UCSD-AML1 (cell line): Measurements from ENCODE around the gene CFAP251.
A peak's percentile ranks its signal among the peaks of the same experiment; 100 is the strongest.
"Not testable (repeated sequence)": the region's sequence is repeated elsewhere in the genome, so short reads cannot be mapped to it uniquely, and the experiment has no call there.

Experiments used
- DNase-seq: peaks from one replicate; lab custom pipeline; 2025; ENCODE audit not compliant: unreplicated experiment; lab: John Stamatoyannopoulos, UW

CFAP251 gene

DNA sequence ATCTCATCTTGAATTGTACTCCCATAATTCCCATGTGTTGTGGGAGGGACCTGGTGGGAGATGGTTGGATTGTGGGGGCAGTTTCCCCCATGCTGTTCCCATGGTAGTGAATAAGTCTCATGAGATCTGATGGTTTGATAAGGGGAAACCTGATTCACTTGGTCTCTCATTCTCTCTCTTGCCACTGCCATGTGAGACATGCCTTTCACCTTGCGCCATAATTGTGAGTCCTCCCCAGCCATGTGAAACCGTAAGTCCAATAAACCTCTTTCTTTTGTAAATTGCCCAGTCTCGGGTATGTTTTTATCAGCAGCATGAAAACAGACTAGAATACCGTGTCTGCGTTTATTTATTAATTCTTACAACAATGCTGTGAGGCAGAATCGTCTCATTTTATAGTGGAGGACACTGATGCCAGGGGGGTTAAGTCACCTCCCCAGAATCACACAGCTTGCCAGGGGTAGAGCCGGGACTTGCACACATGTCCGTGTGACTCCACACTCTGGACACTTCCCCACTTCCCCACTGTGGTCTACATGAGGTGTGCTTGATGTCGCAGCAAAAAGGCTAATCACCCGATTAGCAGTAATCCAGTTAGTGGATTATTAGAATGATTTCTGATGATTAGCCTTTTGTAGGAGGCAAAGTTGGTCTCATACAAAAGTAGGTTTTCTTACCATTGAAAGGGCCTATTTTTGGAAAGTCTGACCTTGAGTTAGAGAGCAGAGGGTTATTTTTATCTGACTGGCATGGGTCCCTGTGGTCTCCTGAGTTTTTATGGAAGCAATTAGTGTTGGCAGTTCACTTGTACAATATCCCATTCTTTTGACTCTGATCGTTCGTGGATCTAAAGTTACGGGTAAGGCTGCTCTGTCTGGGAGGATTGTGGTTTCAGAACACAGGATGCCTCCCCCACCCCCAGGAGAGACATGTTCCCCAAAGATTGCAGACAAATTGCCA lies 55.9 kb downstream of the CFAP251 start:
- DNase-seq, result no peak

DNA sequence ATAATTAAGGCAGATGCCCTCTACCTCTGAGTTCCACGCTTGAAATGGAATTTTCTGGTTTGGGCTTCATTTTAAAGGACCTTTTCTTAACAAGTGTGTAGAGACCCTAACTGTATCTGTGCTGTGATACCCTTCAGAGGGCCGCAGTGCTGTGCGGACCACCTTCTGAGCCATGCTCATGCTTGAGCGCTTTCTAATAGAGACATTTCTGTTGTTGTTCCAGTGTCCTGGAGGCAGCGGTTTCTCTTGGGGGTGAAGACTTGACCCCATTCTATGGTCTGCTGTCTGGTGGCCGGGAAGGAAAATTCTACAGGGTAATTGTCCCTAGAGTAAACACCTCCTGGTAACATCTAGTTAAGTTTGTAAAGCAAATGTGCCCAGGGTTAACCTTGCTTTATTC lies 56.6 kb downstream of the CFAP251 start:
- no peak for DNase-seq

DNA sequence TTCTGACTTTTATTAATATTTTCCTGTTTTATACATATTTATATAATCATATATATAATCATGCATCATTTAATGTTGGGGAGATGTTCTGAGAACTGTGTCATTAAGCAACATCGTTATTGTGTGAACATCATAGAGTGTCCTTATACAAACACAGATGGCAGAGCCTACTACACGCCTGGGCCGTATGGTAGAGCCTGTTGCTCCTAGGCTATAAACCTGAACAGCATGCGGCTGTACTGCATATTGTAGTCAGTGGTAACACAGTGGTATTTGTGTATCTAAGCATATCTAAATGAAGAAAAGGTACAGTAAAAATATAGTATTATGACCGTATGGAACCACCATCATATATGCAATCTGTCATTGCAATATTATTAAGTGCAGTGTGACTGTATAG lies 58.6 kb downstream of the CFAP251 start:
- DNase-seq, result no peak

DNA sequence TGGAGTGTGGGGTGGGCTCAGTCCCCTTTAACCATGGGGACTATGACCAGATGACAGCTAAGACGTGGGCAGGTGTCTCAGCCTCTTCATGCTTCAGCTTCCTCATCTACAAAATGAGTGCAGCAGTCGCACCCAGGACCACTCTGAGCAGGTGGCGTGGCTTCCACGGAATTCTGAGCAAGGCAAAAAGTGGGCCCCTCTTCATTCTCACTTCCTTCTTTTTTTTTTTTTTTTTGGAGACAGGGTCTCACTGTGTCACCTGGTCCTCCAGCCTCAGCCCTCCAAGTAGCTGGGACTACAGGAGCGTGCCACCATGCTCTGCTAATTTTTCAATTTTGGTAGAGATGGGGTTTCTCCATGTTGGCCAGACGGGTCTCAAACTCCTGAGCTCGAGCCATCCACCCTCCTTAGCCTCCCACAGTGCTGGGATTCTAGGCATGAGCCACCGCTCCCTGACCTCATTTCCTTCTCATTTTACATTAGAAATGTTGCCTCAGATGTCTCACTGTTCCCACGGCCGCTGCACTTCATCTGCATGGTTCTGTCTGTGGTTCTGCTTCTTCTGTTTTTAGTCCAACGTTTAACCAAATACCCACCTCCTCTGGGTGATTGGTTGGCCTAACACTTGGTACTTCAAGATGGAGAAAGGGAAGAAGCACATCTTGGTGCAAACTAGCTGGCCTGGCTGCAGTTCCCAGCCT lies 61.9 kb downstream of the CFAP251 start:
- no peak for DNase-seq

DNA sequence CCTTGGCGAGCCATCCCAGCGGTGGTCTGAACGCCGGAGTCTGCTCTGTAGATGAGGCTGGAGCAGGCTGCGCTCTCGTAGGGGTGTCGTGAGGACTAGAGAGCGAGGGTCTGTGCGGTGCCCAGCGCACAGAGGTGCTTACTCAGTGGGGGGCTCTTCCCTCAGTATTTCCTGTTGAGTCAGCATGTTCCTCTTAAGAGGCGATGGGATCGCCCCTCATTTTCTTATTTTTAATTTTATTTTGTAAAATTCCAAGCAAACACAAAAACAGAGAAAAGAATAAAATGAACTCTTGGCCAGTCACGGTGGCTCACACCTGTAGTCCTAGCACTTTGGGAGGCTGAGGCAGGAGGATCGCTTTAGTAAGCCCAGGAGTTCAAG lies 62.5 kb downstream of the CFAP251 start:
- DNase-seq, result no peak

DNA sequence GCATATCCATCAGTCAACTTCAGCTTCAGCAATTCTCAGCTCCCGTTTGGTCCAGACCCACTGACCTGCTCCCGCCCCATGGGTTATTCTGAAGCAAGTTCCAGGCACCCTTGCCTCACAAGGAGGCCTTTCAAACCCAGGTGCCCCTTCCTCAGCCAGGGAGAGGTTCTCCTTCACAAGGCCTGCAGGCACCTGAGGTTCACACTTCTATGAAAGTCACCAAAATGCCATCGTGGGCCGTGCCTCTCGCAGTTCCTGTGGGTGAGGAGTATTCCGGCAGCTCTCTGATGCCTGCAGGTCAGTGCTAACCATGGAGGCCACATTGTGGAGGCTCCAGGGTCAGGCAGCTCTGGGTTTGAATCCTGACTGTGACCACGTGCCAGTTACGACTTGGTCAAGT lies 63.1 kb downstream of the CFAP251 start:
- no peak for DNase-seq

DNA sequence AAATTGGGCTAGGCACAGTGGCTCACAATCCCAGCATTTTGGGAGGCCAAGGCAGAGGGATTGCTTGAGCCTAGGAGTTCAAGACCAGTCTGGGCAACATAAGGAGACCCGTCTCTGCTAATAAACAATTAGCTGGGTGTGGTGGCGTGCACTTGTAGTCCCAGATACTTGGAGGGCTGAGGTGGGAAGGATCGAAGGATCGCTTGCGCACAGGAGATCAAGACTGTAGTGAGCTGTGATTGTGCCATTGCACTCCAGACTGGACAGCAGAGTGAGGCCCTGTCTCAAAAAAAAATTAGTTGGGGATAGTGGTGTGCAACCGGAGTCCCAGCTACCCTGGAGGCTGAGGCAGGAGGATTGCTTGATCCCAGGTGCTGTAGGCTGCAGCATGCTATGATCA lies 64.6 kb downstream of the CFAP251 start:
- DNase-seq, result no peak

DNA sequence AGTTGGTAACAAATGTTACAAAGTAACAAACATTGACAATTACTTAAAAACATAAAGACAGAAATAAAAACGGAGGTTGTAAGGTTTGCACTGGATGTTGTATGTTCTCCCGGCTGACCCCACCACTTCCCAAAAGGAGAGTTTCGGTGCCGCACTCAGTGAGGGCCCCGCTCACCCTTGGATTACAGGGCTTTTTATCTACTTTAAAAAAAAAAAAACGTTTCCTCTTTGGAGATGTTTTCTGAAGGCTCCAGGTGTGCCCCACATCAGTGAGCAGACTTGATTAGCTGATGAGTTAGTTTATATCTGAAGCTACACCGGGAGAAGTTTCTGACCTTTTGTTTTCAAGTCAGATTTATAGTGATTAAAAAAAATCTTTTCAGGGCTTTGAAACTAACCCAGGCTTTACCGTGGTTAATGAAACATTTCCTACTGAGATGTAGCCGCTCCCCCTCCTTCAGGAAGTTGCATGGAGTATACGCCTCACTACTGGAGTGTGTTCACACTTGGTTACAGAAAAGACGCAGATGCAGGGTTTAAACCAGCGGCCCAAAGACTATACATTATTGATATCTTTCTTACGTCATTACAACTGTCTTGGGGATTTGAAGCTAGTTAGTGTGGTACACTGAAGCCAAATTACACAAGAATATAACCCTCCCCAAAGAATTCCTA lies 65.3 kb downstream of the CFAP251 start:
- DNase-seq, result no peak

DNA sequence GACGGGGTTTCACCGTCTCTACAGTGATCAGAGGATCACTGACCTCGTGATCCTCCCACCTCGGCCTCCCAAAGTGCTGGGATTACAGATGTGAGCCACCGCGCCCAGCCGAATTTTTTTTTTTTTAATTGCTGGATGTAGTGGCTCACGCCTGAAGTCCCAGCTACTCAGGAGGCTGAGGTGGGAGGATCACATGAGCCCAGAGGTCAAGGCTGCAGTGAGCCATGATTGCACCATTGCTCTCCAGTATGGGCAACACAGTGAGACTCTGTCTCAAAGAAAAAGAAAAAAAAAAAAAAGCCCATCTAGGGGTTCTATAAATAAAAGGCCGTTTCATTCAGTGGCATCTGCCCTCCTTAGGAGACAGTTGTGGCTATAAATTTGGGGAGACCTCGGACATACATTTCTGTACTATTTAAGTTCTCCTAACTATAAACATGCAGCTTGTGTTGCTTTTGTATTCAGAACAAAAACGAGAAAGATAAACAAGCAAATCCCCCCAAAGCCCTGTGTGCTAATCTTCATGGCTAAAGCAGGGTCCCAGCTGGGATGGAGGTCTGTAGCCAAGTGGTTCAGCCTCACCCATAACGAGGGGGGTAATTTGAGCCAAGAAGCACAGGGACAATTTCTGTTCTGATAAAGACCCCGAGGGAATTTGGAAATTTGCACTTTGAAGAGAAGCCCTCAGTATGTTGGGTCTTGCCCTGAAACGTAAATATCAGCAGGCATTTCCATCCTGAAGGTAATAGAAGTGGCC lies 68.3 kb downstream of the CFAP251 start:
- no peak for DNase-seq

DNA sequence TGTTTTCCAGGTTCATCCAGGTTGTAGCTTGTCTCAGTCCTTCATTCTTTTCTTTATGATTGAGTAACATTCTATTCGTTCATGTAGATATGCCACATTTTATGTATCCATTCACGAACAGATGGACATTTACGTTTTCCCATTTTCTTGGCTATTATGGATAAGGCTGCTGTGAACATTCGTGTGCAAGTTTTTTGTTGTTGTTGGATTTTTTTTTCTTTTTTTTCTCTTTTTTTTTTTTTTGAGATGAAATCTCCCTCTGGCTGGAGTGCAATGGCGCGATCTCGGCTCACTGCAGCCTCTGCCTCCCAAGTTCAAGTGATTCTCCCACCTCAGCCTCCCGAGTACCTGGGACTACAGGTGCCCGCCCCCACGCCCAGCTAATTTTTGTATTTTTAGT lies 70.1 kb downstream of the CFAP251 start:
- not testable (repeated sequence) for DNase-seq

DNA sequence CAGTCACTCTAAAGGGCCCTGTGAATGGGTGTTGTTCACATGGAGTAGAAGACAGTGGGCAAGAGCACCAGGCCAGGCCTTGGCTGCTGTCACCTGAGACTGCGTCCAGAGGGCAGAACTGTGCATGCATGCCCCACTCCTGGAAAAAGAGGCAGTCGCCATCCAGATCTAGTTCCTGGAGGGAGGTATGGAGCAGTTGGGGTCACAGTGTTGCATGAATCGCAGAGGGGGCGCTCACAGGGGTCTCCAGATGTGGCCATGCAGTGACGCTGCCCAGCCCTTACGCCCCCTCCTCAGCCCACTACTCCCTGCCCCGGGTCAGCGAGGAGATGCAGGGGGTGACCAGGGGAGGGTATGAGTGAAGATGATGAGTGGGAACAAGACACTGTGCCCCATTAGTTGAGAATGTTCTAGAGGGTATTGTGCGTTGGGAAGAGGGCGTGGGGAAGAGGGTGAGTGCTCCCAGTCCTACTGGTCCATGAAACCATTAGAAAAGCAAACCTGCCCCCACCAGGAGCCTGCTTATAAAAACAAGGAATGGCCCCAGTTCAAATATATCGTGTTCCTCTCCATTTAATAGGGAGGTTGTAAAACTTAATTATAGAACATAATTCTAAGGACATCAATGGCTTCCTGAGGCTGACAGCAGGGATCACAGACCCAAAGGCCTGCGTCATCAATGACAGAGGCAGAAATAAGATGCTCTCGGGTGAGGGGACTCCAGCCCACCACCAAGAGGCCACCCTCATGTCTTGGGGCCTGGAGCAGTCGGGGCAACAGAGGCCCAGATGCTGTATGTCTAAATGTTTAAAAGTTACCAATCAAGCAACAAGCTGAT lies 71.1 kb downstream of the CFAP251 start:
- DNase-seq, result no peak

DNA sequence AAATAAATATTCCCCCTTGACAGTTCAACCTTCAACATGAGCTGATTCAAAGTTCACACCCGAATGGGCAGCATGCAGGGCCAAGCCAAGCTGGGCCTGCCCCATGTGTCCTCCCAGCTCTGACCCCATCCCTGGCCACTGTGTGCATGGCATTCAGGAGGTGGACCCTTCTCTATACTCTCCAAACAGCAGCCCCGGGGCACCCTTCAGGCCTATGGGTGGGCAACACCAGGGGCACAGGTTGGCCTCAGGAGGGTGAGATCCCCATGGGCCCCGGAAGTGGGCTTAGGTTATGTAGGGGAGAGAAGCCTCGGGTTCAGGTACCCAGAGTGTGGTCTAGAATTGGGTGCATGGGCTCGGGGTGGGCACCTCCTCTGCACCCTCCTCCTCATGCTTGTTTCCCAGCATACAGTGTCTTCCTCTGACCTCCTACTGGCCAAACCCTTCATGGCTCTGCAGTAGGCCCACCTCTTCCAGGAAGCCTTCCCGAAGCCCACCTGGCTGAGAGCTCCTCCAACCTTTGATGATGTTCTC lies 71.8 kb downstream of the CFAP251 start:
- DNase-seq, result no peak

DNA sequence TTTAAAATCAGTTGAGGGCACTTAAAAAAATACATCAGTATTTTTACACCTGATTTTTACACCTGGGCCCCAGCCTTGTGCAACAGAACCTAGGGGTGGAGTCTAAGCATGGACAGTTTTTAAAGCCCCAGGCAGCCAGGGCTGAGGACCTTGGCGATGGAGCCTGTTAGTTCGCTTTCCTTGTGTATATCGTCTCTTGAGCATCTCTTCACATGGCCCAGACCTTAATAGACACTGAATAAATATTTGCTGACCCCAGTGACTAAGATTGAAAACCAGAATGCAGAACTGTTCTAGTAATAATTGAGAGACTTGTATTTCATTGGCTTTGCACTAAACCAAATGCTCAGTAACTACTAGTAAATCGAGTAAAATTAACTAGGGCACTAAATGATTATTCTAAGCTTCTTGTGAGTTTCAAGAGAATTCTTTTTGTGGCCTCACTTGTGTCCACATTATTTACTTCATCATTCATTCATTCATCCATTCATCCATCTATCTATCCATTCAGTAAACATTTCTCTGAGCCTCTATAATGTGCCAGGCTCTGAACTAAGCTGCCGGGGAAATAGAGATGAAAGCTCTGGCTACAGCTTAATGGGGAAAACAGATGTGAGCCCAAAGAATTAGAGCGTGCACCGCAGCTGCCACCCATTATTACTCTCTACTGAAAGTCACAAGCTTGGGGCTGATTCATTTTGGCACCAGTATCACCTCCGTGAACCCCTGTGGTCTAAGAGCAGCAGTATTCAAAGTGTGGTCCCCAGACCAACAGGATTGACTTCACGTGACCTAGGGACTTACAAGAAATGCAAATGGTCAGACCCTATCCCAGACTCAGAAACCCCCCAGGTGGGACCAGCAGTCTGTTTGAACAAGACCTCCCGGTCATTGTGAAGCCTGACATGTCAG lies 72.6 kb downstream of the CFAP251 start:
- DNase-seq, result no peak

DNA sequence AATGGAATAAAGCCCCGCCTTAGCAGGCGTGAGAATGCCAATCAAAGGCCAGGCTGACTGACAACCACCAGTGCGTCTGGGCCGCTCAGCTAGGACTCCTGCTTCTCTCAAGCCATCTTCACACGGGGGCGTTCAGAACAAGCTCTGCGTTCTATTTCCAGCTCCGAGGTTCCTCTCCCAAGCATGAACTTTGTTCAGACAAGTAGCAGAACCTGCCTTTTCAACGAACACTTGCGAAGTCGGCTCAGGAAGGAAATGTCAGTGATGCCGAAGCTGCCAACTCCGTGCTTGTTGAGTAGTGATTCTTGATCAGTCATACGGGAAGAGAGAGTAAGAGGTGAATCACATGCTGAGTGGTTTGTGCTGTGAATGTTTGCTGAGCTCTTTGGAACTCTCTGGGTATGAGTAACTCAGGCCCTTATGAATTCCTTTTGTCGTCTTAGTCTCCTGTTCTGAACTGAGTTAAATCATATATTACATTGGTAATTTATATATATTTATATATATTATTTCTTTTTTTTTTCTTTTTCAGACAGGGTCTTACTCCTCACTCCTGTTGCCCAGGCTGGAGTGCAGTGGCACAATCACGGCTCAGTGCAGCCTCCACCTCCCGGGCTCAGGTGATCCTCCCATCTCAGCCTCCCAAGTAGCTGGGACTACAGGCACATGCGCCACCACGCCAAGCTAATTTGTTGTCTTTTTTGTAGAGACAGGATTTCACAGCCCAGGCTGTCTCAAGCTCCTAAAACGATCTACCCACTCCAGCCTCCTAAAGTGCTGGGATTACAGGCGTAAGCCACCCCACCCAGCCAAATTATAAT lies 73.9 kb downstream of the CFAP251 start:
- peak; percentile 52 for DNase-seq

DNA sequence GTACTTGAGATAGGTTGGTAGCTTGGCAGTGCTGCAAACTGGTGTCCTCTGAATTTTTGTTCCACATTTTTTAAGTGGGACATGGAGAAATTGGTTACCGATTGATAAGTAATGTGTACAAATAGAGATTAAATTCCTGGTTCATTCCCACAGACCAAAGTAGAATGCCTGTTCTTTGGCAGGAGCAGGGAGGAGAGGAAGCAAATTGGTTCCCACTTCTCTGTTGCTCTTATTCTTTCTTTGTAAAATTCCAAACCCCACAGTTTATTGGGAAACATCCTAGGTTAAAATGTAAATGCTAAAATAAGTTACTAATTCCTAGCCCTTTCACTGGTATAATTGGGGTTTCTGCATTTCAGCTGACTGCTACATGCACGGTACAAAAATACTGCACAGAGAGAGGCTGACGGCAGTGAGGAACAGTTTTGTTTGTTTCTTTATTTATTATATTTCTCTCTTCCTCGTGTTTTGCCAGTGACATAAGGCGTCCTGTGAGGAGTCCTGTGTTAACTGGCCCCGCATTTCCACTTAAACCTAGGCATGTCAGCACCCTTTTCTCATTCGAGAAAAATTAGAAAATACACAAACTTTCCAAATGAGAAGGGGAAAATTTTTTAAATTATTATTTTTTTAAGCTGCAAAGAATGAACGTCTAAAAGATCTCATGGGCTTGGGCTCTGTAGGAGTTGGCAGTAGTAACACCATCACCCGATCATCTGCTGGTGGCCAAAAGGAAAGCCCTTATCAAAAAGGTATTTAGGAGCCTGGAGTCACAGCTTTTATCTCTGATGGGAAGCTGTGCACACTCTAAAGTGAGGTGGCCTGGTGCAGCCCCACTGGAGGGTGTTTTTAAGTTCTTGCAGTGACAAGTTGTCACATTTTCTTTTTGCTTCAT lies 77.9 kb downstream of the CFAP251 start:
- no peak for DNase-seq

DNA sequence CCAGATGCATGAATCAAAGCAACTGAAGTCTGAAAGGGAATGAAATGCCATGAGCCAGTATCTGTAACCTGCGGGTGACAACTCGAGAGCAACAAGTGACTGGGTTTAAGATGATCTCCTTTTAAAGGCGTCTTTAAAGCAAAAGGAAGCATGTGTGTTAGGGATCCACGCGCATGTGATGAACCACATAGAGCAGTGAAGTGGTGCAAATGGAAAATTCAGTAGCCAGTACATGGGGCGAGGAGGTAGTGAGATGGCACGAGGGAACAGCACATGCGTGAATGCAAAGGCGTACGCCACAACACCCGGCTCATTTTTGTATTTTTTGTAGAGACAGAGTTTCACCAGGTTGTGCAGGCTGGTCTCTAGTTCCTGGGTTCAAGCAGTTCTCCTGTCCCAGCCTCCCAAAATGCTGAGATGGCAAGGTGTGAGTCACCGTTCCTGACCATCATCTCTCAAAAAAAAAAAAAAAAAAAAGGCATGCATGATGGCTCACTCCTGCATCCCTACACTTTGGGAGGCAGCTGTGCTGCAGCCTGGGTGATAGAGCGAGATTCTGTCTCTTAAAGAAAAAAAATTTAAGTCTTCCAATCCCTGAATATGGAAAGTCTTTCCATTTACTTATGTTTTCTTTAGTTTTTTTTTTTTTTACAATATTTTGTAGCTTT lies 78.7 kb downstream of the CFAP251 start:
- no peak for DNase-seq
